Measurements from ENCODE around the gene ASB4.

- TF ChIP-seq RARB (CRISPR knock-in tag; IDR thresholded peaks at IDR 0.05) (no peak), CTCF (IDR thresholded peaks at IDR 0.05) (no peak), HOXA7 (CRISPR knock-in tag; IDR thresholded peaks at IDR 0.05) (no peak), RAD21 (conservative IDR thresholded peaks at IDR 0.05 in 1 of 2, IDR thresholded peaks at IDR 0.05 in 1 of 2) (no peak), JUN (IDR thresholded peaks at IDR 0.05) (no peak), JUNB (IDR thresholded peaks at IDR 0.05) (no peak)
- TF ChIP-seq, protein P1, sequence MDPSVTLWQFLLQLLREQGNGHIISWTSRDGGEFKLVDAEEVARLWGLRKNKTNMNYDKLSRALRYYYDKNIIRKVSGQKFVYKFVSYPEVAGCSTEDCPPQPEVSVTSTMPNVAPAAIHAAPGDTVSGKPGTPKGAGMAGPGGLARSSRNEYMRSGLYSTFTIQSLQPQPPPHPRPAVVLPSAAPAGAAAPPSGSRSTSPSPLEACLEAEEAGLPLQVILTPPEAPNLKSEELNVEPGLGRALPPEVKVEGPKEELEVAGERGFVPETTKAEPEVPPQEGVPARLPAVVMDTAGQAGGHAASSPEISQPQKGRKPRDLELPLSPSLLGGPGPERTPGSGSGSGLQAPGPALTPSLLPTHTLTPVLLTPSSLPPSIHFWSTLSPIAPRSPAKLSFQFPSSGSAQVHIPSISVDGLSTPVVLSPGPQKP (IDR thresholded peaks at IDR 0.05; ENCODE audit: low read depth, low read length) = no peak
Observed at GRCh38 chr7:95581467-95581866, 95.7 kb downstream of the ASB4 start.
